ENCODE results near the gene HDAC7.

DNA sequence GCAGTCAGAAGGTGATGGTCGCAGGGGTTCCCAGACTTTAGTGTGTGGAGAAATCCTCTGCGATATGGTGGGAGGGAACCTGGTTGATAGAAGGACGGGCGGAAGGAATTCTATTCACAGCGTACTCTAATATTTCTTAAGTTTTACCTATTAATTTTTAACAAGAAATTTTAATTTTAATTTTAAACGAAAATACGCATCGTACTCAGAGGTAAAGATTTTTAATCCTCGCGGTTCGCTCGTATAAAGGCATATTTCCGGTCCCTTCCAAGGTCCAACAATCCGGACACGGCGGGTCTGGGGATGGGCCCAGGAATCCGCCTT is 47.0 kb downstream of the HDAC7 start:
- no peak for TF ChIP-seq EZH2 (IDR thresholded peaks at IDR 0.05; ENCODE audit: borderline replicate concordance, low read length)
- no peak for TF ChIP-seq CTCF (conservative IDR thresholded peaks at IDR 0.05 in 1 of 2, IDR thresholded peaks at IDR 0.05 in 1 of 2; ENCODE audit: extremely low read depth in 1 of 2, insufficient read depth in 1 of 2, low read depth in 1 of 2, low read length in 2 of 2)

Measured in mammary epithelial cell (primary cell).